GM23248 (cell line): ENCODE measurements around the gene PCDH1.

Experiments
- EZH2 ChIP-seq: fragments of 200-600 bp; sonication (generic); IDR thresholded peaks from 2 replicates; pipeline ENCODE4 v1.6.1; 2018; ENCODE audit warnings: antibody characterized with exemption, mild to moderate bottlenecking; ENCODE audit not compliant: insufficient read depth, poor library complexity, severe bottlenecking
- EZH2phosphoT487 ChIP-seq: fragments of 200-600 bp; sonication (generic); IDR thresholded peaks from 2 replicates; pipeline ENCODE4 v1.6.1; 2018; ENCODE audit warnings: antibody characterized with exemption, moderate library complexity, mild to moderate bottlenecking, low read depth; ENCODE audit not compliant: insufficient read depth

DNA sequence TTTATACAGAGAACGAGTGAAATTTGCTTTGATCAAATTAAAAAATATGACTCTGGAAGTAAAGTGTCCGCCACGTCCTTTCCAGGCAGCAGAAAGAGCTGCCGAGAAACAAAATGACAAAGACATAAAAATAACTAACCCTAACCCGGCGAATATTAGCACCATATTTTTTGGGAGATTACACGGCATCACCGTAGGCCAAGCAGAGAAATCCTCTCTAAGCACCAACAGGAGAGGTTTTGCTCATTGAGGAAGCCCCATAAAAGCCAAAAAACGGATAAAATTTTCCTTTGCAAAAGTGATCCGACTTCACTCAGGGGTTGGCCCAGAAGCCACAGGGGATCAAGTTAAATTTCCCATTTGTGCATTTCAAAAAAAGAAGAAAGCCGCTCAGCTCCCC is 70.9 kb downstream of the PCDH1 start:
- TF ChIP-seq EZH2phosphoT487 (no peak), EZH2 (peak; percentile 55)
